AG04449 (cell line): ENCODE measurements around the gene HPN.
"Not testable (repeated sequence)": the region's sequence is repeated elsewhere in the genome, so short reads cannot be mapped to it uniquely, and the experiment has no call there.

Source experiments
- CTCF ChIA-PET: fragments of 350-600 bp; formaldehyde crosslinking; extraction: SDS; loops from one replicate; lab custom pipeline; 2021; ENCODE audit warnings: antibody characterized with exemption; lab: Yijun Ruan, JAX
- POLR2A ChIA-PET: fragments of 400-600, 350-600 bp; formaldehyde crosslinking; extraction: SDS; loops from one replicate; lab custom pipeline; 2020; ENCODE audit warnings: antibody characterized with exemption, inconsistent platforms; lab: Yijun Ruan, JAX
- DNase-seq: peaks from one replicate; pipeline ENCODE4 v3.0.0-alpha.2; 2010; ENCODE audit warnings: low read depth, low spot score
- H3K4me3 ChIP-seq: 2 replicates; pipeline ENCODE4 v1.5.1; 2011; ENCODE audit warnings: low read depth, mild to moderate bottlenecking, control low read depth, low read length
- TF ChIP-seq, protein P1 (sequence below): IDR thresholded peaks from one replicate; pipeline ENCODE4 v1.5.1; 2011; ENCODE audit warnings: mild to moderate bottlenecking, moderate library complexity, low read length, control low read depth, inconsistent platforms; ENCODE audit not compliant: insufficient read depth; ENCODE audit errors: missing control alignments

Gene HPN

DNA sequence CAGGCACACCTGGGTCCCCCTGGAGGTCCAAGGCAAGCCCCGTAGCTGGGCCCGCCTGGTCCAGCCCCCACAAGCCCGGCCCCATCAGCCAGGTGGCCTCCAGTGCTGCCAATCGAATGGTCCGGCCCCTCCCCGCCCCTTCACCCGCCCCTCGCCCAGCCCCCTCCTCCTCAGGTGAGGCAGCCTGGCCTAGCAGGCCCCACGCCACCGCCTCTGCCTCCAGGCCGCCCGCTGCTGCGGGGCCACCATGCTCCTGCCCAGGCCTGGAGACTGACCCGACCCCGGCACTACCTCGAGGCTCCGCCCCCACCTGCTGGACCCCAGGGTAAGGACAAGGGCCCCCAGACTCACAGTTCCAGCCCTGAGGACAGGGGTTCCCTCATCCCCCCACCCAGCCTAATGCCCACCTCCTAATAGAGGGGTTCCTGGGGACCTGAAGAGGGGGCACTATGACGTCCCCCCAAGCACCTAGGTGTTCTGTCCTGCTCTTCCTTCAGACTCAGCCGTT is at the start of gene HPN:
Gene HPN, plus strand, starts transcription at position 174 of the 508 bp plus-strand sequence. CDS start 786 bp downstream, outside the sequence.
- CTCF ChIA-PET, result interaction anchor here (3.2 to 6.2 kb wide), 2 partner anchors 68 to 95 kb away, joined by 16 to 67 read pairs; partner anchors contain the start of gene LGI4
- no peak for DNase-seq
- POLR2A ChIA-PET, result no interaction called here
- TF ChIP-seq, protein P1, sequence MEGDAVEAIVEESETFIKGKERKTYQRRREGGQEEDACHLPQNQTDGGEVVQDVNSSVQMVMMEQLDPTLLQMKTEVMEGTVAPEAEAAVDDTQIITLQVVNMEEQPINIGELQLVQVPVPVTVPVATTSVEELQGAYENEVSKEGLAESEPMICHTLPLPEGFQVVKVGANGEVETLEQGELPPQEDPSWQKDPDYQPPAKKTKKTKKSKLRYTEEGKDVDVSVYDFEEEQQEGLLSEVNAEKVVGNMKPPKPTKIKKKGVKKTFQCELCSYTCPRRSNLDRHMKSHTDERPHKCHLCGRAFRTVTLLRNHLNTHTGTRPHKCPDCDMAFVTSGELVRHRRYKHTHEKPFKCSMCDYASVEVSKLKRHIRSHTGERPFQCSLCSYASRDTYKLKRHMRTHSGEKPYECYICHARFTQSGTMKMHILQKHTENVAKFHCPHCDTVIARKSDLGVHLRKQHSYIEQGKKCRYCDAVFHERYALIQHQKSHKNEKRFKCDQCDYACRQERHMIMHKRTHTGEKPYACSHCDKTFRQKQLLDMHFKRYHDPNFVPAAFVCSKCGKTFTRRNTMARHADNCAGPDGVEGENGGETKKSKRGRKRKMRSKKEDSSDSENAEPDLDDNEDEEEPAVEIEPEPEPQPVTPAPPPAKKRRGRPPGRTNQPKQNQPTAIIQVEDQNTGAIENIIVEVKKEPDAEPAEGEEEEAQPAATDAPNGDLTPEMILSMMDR, result no peak
- no peak within 1 kb of the TSS for H3K4me3 ChIP-seq

GRCh38 chr19:34992582-34992981 is 48.9 kb upstream of the HPN start:
- POLR2A ChIA-PET, DNase-seq: not testable (repeated sequence)
- CTCF ChIA-PET, result interaction anchor here (1.0 kb wide), 1 partner anchor 20 kb away, joined by 3 read pairs; no protein-coding TSS in a partner anchor

DNA sequence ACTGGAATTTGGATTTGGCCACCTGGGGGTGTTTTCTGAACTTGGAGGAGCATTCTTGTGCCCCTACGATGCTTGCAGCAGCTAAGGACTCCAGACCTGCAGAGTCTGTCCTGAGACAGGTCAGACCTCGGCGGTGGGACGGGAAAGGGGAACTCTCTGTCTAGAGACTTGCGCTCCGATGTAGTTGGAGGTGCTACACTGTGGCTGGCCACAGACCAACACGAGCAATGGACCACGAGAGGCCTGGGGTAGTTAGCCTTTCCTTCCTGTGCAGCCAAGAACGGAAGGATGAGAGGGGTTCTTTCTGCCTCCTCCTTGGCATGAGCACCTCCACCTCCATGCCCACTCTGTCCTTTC is 47.3 kb upstream of the HPN start:
- H3K4me3 ChIP-seq, result no peak overlapping the region
- TF ChIP-seq, protein P1, result no peak
- ChIA-PET CTCF (interaction anchor here (1.5 kb wide), 2 partner anchors 21 to 22 kb away, joined by 3 to 4 read pairs; no protein-coding TSS in a partner anchor), POLR2A (no interaction called here)
- DNase-seq, result no peak

More at GRCh38 chr19:34992582-34992981, 48.9 kb upstream of the HPN start:
- not testable (repeated sequence) for H3K4me3 ChIP-seq

- no peak overlapping the region for H3K4me3 ChIP-seq
- DNase-seq, result no peak
- CTCF ChIA-PET, result interaction anchor here (0.6 to 1.9 kb wide), 5 partner anchors 18 to 48 kb away, joined by 3 to 6 read pairs (median 4); no protein-coding TSS in a partner anchor
- POLR2A ChIA-PET, result no interaction called here
- TF ChIP-seq, protein P1, result no peak
Observed at GRCh38 chr19:34994643-34995541, 46.6 kb upstream of the HPN start.

GRCh38 chr19:34995551-34995950 is 46.0 kb upstream of the HPN start:
- no peak for DNase-seq
- POLR2A ChIA-PET, result no interaction called here
- TF ChIP-seq, protein P1, result no peak
- no peak overlapping the region for H3K4me3 ChIP-seq
- CTCF ChIA-PET, result interaction anchor here (0.6 to 1.9 kb wide), 4 partner anchors 18 to 49 kb away, joined by 3 to 6 read pairs (median 4); no protein-coding TSS in a partner anchor

DNA sequence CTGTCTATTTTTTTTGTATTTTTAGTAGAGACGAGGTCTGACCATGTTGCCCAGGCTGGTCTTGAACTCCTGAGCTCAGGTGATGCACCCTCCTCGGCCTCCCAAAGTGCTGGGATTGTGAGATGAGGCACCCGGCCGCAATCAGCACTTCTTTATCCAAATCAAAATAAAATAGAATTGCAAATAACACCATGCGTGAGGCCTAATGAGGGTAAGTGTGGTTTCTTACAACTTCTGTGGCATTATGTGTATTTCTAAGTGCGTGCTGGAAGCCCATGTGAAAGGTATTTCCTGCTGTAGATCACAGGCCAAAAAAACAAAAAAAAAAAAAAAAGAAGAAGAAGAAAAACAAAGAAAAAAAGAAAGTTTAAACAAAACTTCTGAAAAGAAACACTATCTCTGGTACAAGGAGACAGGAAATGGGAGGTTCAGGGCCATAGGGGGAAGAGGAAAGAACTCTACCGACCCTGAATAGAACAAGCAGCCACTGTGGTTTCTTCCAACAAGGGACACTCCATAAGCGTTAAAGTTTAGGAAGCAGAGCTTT is 44.4 kb upstream of the HPN start:
- TF ChIP-seq, protein P1, result no peak
- no peak for DNase-seq

GRCh38 chr19:34998224-34998623 is 43.3 kb upstream of the HPN start:
- DNase-seq, H3K4me3 ChIP-seq, POLR2A ChIA-PET: not testable (repeated sequence)
- CTCF ChIA-PET, result interaction anchor here (1.5 kb wide), 1 partner anchor 26 kb away, joined by 5 read pairs; no protein-coding TSS in a partner anchor

More for the DNA sequence above, 44.4 kb upstream of the HPN start:
- ChIA-PET CTCF (interaction anchor here (1.9 kb wide), 1 partner anchor 16 kb away, joined by 6 read pairs; no protein-coding TSS in a partner anchor), POLR2A (no interaction called here)
- H3K4me3 ChIP-seq, result no peak overlapping the region
